CD4-positive, alpha-beta memory T cell (primary cell): ENCODE results near the gene MYO1F. TPM values are rescaled to one million over a fixed set of nuclear protein-coding genes. Genes with fewer than 3 reads are reported as not detected.

ENCODE experiments used
- CTCF ChIA-PET: fragments of 350-600 bp; sonication (Branson Sonifier 250); formaldehyde crosslinking; loops from one replicate; lab custom pipeline; 2021; ENCODE audit warnings: inconsistent platforms; ENCODE audit not compliant: partially characterized antibody; lab: Charles Lee
- POLR2A ChIA-PET: fragments of 350-600 bp; sonication (Branson Sonifier 250); formaldehyde crosslinking; loops from one replicate; lab custom pipeline; 2021; ENCODE audit not compliant: partially characterized antibody; lab: Charles Lee
- DNase-seq, 5 donors: peaks; one replicate each; pipeline versions ENCODE4 v3.0.0 to v3.0.0-alpha.2; 2020 to 2022; ENCODE audit warnings: mixed read lengths in 1 of 5
- H3K27ac ChIP-seq: one replicate; pipeline ENCODE4 v1.7.0; 2013; ENCODE audit warnings: low read depth, low read length
- H3K27me3 ChIP-seq: 2 replicates; pipeline ENCODE4 v1.7.0; 2013; ENCODE audit warnings: mild to moderate bottlenecking, low read length, moderate library complexity; ENCODE audit not compliant: insufficient read depth
- H3K36me3 ChIP-seq: 2 replicates; pipeline ENCODE4 v1.7.0; 2013; ENCODE audit warnings: mild to moderate bottlenecking, low read length, moderate library complexity; ENCODE audit not compliant: insufficient read depth
- H3K4me1 ChIP-seq: 2 replicates; pipeline ENCODE4 v1.7.0; 2013; ENCODE audit warnings: mild to moderate bottlenecking, low read length, moderate library complexity; ENCODE audit not compliant: insufficient read depth
- H3K4me3 ChIP-seq, 2 donors: one replicate each; pipeline ENCODE4 v1.7.0; 2013; ENCODE audit warnings: low read length in 2 of 2, mild to moderate bottlenecking in 1 of 2
- H3K9me3 ChIP-seq, 2 donors: one replicate each; pipeline ENCODE4 v1.7.0; 2013; ENCODE audit warnings: low read length in 2 of 2, control low read depth in 1 of 2; ENCODE audit not compliant: control insufficient read depth in 1 of 2
- H3K27ac Mint-ChIP-seq, 7 donors: one replicate each; pipeline ENCODE4 v1.8.0; 2020 to 2021; ENCODE audit warnings: mixed read lengths in 7 of 7, mild to moderate bottlenecking in 6 of 7, inconsistent platforms in 3 of 7, moderate library complexity in 3 of 7
- H3K27me3 Mint-ChIP-seq, 2 donors: one replicate each; pipeline ENCODE4 v1.8.0; 2020 to 2021; ENCODE audit warnings: mixed read lengths in 2 of 2
- H3K36me3 Mint-ChIP-seq, 2 donors: one replicate each; pipeline ENCODE4 v1.8.0; 2020 to 2021; ENCODE audit warnings: mixed read lengths in 2 of 2, inconsistent platforms in 1 of 2, mild to moderate bottlenecking in 1 of 2
- H3K4me1 Mint-ChIP-seq, 4 donors: one replicate each; pipeline ENCODE4 v1.8.0; 2020 to 2021; ENCODE audit warnings: mixed read lengths in 4 of 4, mild to moderate bottlenecking in 1 of 4
- H3K4me3 Mint-ChIP-seq, 8 donors: one replicate each; pipeline ENCODE4 v1.8.0; 2020 to 2021; ENCODE audit warnings: mixed read lengths in 8 of 8, mild to moderate bottlenecking in 7 of 8, moderate library complexity in 6 of 8, inconsistent platforms in 3 of 8
- H3K9me3 Mint-ChIP-seq, 8 donors: one replicate each; pipeline ENCODE4 v1.8.0; 2020 to 2021; ENCODE audit warnings: mixed read lengths in 8 of 8, mild to moderate bottlenecking in 5 of 8, inconsistent platforms in 3 of 8, moderate library complexity in 1 of 8
- intact Hi-C: fragments of 100-400 bp; cut with micrococcal nuclease; formaldehyde crosslinking; loops from one replicate; pipeline ENCODE4 v1.15.1; 2023
- polyA plus RNA-seq, 2 donors: library from polyadenylated mRNA; unstranded; fragments of 300-500 nt; fragmentation: Illumina TruSeq; gene quantifications; one replicate each; pipeline ENCODE4 v1.2.3, GENCODE V29; 2021
- total RNA-seq, 2 experiments: library from RNA; stranded (reverse); gene quantifications; one replicate each; pipeline ENCODE4 v1.2.3, GENCODE V29; 2021

The MYO1F gene
- total and polyA plus RNA-seq, 4 experiments from 2014 or later: 35.9 to 359 (median 220) TPM

- no peaks in the 10 kb centered on the region for H3K27me3 Mint-ChIP-seq
- peaks cover 19% of the 10 kb centered on the region for H3K4me1 ChIP-seq
- H3K4me1 Mint-ChIP-seq: peaks cover 16 to 30% (median 22%) of the 10 kb centered on the region in 4 donors
- H3K9me3 ChIP-seq: no peaks in the 10 kb centered on the region
- no peaks in the 10 kb centered on the region for H3K27me3 ChIP-seq
- H3K27ac Mint-ChIP-seq: peak overlapping the region; percentile 75 to 95 (median 90)
- H3K4me3 Mint-ChIP-seq: peak overlapping the region; percentile 82 to 90 (median 88)
- no peaks in the 10 kb centered on the region for H3K36me3 ChIP-seq
- DNase-seq: peak; percentile 96 to 97 (median 96)
- no peak overlapping the region for H3K27ac ChIP-seq
- POLR2A ChIA-PET: interaction anchor here (0.5 to 2.1 kb wide), 5 partner anchors 11 to 20 kb away, joined by 3 to 6 read pairs (median 4); partner anchors contain the start of gene MYO1F
- CTCF ChIA-PET: interaction anchor here (0.9 to 4.3 kb wide), 7 partner anchors 12 to 76 kb away, joined by 3 to 36 read pairs (median 4); partner anchors contain the start of gene MYO1F
- H3K4me3 ChIP-seq: peak overlapping the region; percentile 18 to 73
- intact Hi-C loops: loop anchor here (2.0 kb wide), 1 partner anchor 18 kb away; the partner anchor contains the start of gene ADAMTS10
- H3K36me3 Mint-ChIP-seq: peaks cover 14 to 17% of the 10 kb centered on the region in 2 donors
- H3K9me3 Mint-ChIP-seq: peaks cover 0 to 5% (median 0%) of the 10 kb centered on the region in 8 donors
Measured at GRCh38 chr19:8592231-8593009, 15.2 kb upstream of the MYO1F start.

- CTCF ChIA-PET: interaction anchor here (2.8 to 4.0 kb wide), 3 partner anchors 10 to 177 kb away, joined by 13 to 20 read pairs (median 15); partner anchors contain the start of genes MARCHF2 and MYO1F
- Mint-ChIP-seq H3K27me3 (no peaks in the 10 kb centered on the region), H3K9me3 (peaks cover 0 to 5% (median 0%) of the 10 kb centered on the region in 8 donors), H3K4me3 (no peak overlapping the region), H3K4me1 (peaks cover 14 to 27% (median 21%) of the 10 kb centered on the region in 4 donors), H3K27ac (no peak overlapping the region), H3K36me3 (peaks cover 0 to 5% of the 10 kb centered on the region in 2 donors)
- H3K4me1 ChIP-seq: peaks cover 19% of the 10 kb centered on the region
- no peak overlapping the region for H3K27ac ChIP-seq
- no peak overlapping the region for H3K4me3 ChIP-seq
- POLR2A ChIA-PET: interaction anchor here (1.0 kb wide), 1 partner anchor 13 kb away, joined by 3 read pairs; the partner anchor contains the start of gene MYO1F
- no peaks in the 10 kb centered on the region for H3K27me3 ChIP-seq
- intact Hi-C loops: no loop called here
- no peak for DNase-seq
- no peaks in the 10 kb centered on the region for H3K36me3 ChIP-seq
- no peaks in the 10 kb centered on the region for H3K9me3 ChIP-seq
Measured at GRCh38 chr19:8589177-8589714, 12.0 kb upstream of the MYO1F start.

GRCh38 chr19:8585894-8586750, 8.9 kb upstream of the MYO1F start:
- H3K27ac ChIP-seq: no peak overlapping the region
- Mint-ChIP-seq H3K27ac (peak overlapping the region in 1 of 7 donors; percentile 42), H3K4me1 (peaks cover 0 to 5% (median 2%) of the 10 kb centered on the region in 4 donors), H3K4me3 (no peak overlapping the region), H3K36me3 (peaks cover 0 to 4% of the 10 kb centered on the region in 2 donors), H3K27me3 (no peaks in the 10 kb centered on the region), H3K9me3 (peaks cover 0 to 3% (median 0%) of the 10 kb centered on the region in 8 donors)
- H3K4me1 ChIP-seq: peaks cover under 1% of the 10 kb centered on the region
- no peaks in the 10 kb centered on the region for H3K36me3 ChIP-seq
- ChIA-PET POLR2A (interaction anchor here (0.7 to 1.1 kb wide), 2 partner anchors 48 to 99 kb away, joined by 3 to 4 read pairs; no protein-coding TSS in a partner anchor), CTCF (interaction anchor here (0.5 to 5.1 kb wide), 12 partner anchors 9 to 232 kb away, joined by 3 to 30 read pairs (median 4); partner anchors contain the start of genes MARCHF2 and MYO1F)
- H3K27me3 ChIP-seq: no peaks in the 10 kb centered on the region
- intact Hi-C loops: no loop called here
- H3K4me3 ChIP-seq: no peak overlapping the region
- no peaks in the 10 kb centered on the region for H3K9me3 ChIP-seq
- DNase-seq: peak; percentile 49 to 59 (median 53)

DNA sequence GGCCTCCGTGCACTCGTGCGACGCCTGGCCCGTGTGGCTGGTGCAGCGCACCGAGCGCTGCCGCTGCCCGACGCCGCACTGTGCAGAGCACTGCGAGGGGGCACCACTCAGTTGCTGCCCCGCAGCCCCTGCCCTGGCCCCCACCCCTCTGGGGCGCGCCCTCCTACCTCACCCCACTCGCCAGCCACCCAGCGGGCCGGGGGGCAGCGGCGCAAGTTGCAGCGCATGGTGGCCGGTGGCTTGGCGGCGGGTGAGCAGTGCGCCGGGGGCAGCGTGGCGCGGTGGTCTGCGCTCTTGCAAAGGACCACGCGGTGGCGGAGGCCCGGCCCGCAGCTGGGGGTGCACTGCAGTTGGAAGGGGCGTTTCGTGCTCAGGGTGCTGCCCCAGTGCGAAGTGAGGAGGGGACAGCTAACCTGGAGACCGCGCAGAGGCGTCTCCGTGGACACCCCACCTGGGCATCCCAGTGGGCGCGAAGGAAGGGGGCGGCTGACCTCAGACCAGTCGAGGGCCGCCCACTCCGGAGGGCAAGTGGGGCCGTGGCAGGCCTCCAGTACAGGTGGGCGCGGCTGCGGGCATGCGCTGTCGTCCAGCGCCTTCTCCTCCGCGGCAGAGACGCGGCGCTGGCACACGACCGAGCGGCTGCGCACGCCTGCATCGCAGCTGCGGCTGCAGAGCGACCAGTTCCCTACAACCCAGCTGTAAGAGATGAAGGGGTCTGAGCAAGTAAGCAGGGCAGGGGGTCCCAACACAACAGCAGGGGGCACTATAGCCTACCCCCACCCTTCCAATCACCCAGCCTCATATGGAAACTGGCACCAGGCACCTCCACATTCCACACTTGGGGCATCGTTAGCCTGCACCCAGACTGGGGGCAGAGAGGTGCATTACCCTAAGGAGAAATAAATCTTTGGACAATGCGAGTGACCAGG, 8.0 kb upstream of the MYO1F start:
- CTCF ChIA-PET: interaction anchor here (1.0 to 5.1 kb wide), 7 partner anchors 11 to 231 kb away, joined by 3 to 30 read pairs (median 5); partner anchors contain the start of gene MARCHF2
- H3K4me3 Mint-ChIP-seq: no peak overlapping the region
- Histone ChIP-seq H3K9me3 (no peaks in the 10 kb centered on the region), H3K4me1 (peaks cover 10% of the 10 kb centered on the region), H3K27ac (no peak overlapping the region), H3K4me3 (no peak overlapping the region), H3K36me3 (no peaks in the 10 kb centered on the region), H3K27me3 (no peaks in the 10 kb centered on the region)
- H3K27ac Mint-ChIP-seq: no peak overlapping the region
- H3K4me1 Mint-ChIP-seq: peaks cover 2 to 8% (median 4%) of the 10 kb centered on the region in 4 donors
- no peak for DNase-seq
- H3K9me3 Mint-ChIP-seq: peaks cover 0 to 2% (median 0%) of the 10 kb centered on the region in 8 donors
- intact Hi-C loops: no loop called here
- no peaks in the 10 kb centered on the region for H3K27me3 Mint-ChIP-seq
- peaks cover 0 to 4% of the 10 kb centered on the region in 2 donors for H3K36me3 Mint-ChIP-seq
- POLR2A ChIA-PET: no interaction called here

GRCh38 chr19:8580710-8581281, 3.6 kb upstream of the MYO1F start:
- Histone ChIP-seq H3K36me3 (no peaks in the 10 kb centered on the region), H3K27ac (no peak overlapping the region), H3K27me3 (no peaks in the 10 kb centered on the region), H3K4me3 (no peak overlapping the region), H3K4me1 (peaks cover 35% of the 10 kb centered on the region), H3K9me3 (no peaks in the 10 kb centered on the region)
- peak; percentile 79 to 86 (median 83) for DNase-seq
- peak overlapping the region in 1 of 8 donors; percentile 21 for H3K4me3 Mint-ChIP-seq
- CTCF ChIA-PET: interaction anchor here (0.6 to 8.8 kb wide), 32 partner anchors 7 to 641 kb away, joined by 3 to 179 read pairs (median 8); partner anchors contain the start of genes HNRNPM, MARCHF2, PRAM1 and ZNF414
- peaks cover 4 to 11% of the 10 kb centered on the region in 2 donors for H3K36me3 Mint-ChIP-seq
- intact Hi-C loops: loop anchor here (1.0 to 2.0 kb wide), 4 partner anchors 35 to 226 kb away; partner anchors contain the start of gene MARCHF2
- H3K27ac Mint-ChIP-seq: peak overlapping the region in 2 of 7 donors; percentile 61 to 70
- H3K9me3 Mint-ChIP-seq: peaks cover 0 to 2% (median 0%) of the 10 kb centered on the region in 8 donors
- no peaks in the 10 kb centered on the region for H3K27me3 Mint-ChIP-seq
- peaks cover 17 to 45% (median 29%) of the 10 kb centered on the region in 4 donors for H3K4me1 Mint-ChIP-seq
- POLR2A ChIA-PET: interaction anchor here (0.5 to 18.1 kb wide), 11 partner anchors 10 to 260 kb away, joined by 3 to 461 read pairs (median 6); partner anchors contain the start of genes MARCHF2, NDUFA7, RPS28 and ZNF414
